Cerebellar cortex (tissue), 1 donor: ENCODE results near the gene RPRD1B.
"Not testable (repeated sequence)": the region's sequence is repeated elsewhere in the genome, so short reads cannot be mapped to it uniquely, and the experiment has no call there.

Experiments used
- DNase-seq: peaks from one replicate; pipeline ENCODE4 v3.0.0-alpha.2; 2015; ENCODE audit warnings: low spot score

The RPRD1B gene

GRCh38 chr20:38073307-38074071 lies 39.9 kb downstream of the RPRD1B start:
- peak; percentile 73 for DNase-seq

- no peak for DNase-seq
Observed at GRCh38 chr20:38075161-38075998, 41.8 kb downstream of the RPRD1B start.

GRCh38 chr20:38076548-38076947 lies 43.0 kb downstream of the RPRD1B start:
- no peak for DNase-seq

GRCh38 chr20:38078084-38078483 lies 44.5 kb downstream of the RPRD1B start:
- no peak for DNase-seq

- no peak for DNase-seq
Observed at GRCh38 chr20:38079353-38079752, 45.8 kb downstream of the RPRD1B start.

GRCh38 chr20:38081575-38081974 lies 48.0 kb downstream of the RPRD1B start:
- no peak for DNase-seq

- DNase-seq = no peak
Observed at GRCh38 chr20:38082894-38083293, 49.3 kb downstream of the RPRD1B start.

- DNase-seq = no peak
Observed at GRCh38 chr20:38083338-38084048, 49.9 kb downstream of the RPRD1B start.

- DNase-seq = no peak
Observed at GRCh38 chr20:38084425-38084951, 50.9 kb downstream of the RPRD1B start.

- DNase-seq = no peak
Observed at GRCh38 chr20:38085026-38085425, 51.5 kb downstream of the RPRD1B start.

GRCh38 chr20:38089500-38089899 lies 56.0 kb downstream of the RPRD1B start:
- no peak for DNase-seq

- DNase-seq = no peak
Observed at GRCh38 chr20:38090061-38090460, 56.5 kb downstream of the RPRD1B start.

- no peak for DNase-seq
Observed at GRCh38 chr20:38091441-38092216, 58.1 kb downstream of the RPRD1B start.

GRCh38 chr20:38092260-38092857 lies 58.8 kb downstream of the RPRD1B start:
- no peak for DNase-seq

- no peak for DNase-seq
Observed at GRCh38 chr20:38092915-38093314, 59.4 kb downstream of the RPRD1B start.

- no peak for DNase-seq
Observed at GRCh38 chr20:38093641-38094077, 60.1 kb downstream of the RPRD1B start.

- DNase-seq = no peak
Observed at GRCh38 chr20:38094373-38094891, 60.9 kb downstream of the RPRD1B start.

- no peak for DNase-seq
Observed at GRCh38 chr20:38095017-38095686, 61.6 kb downstream of the RPRD1B start.

- no peak for DNase-seq
Observed at GRCh38 chr20:38098952-38099351, 65.4 kb downstream of the RPRD1B start.

- not testable (repeated sequence) for DNase-seq
Observed at GRCh38 chr20:38102206-38102605, 68.7 kb downstream of the RPRD1B start.
